Esophagus (tissue), 2 donors: ENCODE results near the gene CISH. TPM values are rescaled to one million over a fixed set of nuclear protein-coding genes. Genes with fewer than 3 reads are reported as not detected.

Experiments used
- H3K27ac ChIP-seq, 2 donors: one replicate each; pipeline ENCODE4 v1.5.1; 2013; ENCODE audit warnings: low read depth in 2 of 2, mild to moderate bottlenecking in 2 of 2, inconsistent platforms in 1 of 2, low read length in 1 of 2, moderate library complexity in 1 of 2
- H3K27me3 ChIP-seq, 2 donors: one replicate each; pipeline ENCODE4 v1.6.1; 2013; ENCODE audit warnings: low read length in 2 of 2, control low read depth in 1 of 2, mild to moderate bottlenecking in 1 of 2; ENCODE audit not compliant: insufficient read depth in 2 of 2, control insufficient read depth in 1 of 2
- H3K36me3 ChIP-seq, 2 donors: one replicate each; pipeline ENCODE4 v1.6.1; 2013; ENCODE audit warnings: low read length in 1 of 2; ENCODE audit not compliant: control insufficient read depth in 2 of 2, insufficient read depth in 2 of 2
- H3K4me1 ChIP-seq, 2 donors: one replicate each; pipeline ENCODE4 v1.6.1; 2013; ENCODE audit warnings: low read length in 1 of 2; ENCODE audit not compliant: control insufficient read depth in 2 of 2, insufficient read depth in 2 of 2
- H3K4me3 ChIP-seq, 2 donors: one replicate each; pipeline ENCODE4 v1.5.1; 2013; ENCODE audit warnings: low read length in 2 of 2, mild to moderate bottlenecking in 2 of 2, low read depth in 1 of 2, moderate library complexity in 1 of 2
- H3K9me3 ChIP-seq, 2 donors: one replicate each; pipeline ENCODE4 v1.6.1; 2013; ENCODE audit warnings: mild to moderate bottlenecking in 2 of 2, low read depth in 1 of 2, low read length in 1 of 2, moderate library complexity in 1 of 2; ENCODE audit not compliant: control insufficient read depth in 2 of 2, insufficient read depth in 1 of 2
- WGBS, 2 donors: extraction: QIAGEN DNeasy Blood & Tissue Kit; methylation state at CpG; one replicate each; pipeline ENCODE4 v1.1.7; 2013; 5-methylcytosine and 5-hydroxymethylcytosine counted together
- polyA plus RNA-seq, 2 donors: library from polyadenylated mRNA; stranded (reverse); fragments of 200-250 nt; gene quantifications; one replicate each; pipeline ENCODE4 v1.2.3, GENCODE V29; 2013
- donor health status: healthy with polysubstance abuse.
- donor health status: Bipolar disorder and iron deficiency.

The CISH gene
- polyA plus RNA-seq, 2 donors = 5.5 to 7.0 TPM

DNA sequence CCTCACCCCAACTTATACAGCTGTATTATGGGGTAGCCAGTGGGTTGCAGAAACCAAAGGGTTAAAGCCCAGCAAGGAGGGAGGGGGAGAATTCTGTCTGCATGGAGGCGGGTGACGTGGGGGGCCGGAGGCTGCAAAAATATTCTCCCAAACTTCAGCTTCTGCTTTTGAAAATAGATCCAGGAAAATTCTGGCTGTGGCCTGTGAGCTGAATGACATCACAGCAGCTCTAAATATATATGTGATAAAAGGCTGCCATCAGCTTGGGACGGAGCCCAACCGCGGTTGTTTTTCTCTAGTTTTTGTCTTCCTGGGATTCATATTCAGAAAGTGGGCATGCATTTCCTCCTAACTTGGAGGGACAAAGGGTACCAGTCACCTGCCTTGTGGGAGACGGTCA is 33.0 kb upstream of the CISH start:
- no peak overlapping the region for H3K27ac ChIP-seq
- H3K27me3 ChIP-seq = no peaks in the 10 kb centered on the region
- H3K4me1 ChIP-seq = peaks cover 0 to 3% of the 10 kb centered on the region in 2 donors
- no peak overlapping the region for H3K4me3 ChIP-seq
- WGBS, 2 donors = 68 to 70% methylated on average over 7 of the region's 7 CpGs
- peaks cover 21 to 35% of the 10 kb centered on the region in 2 donors for H3K36me3 ChIP-seq
- H3K9me3 ChIP-seq = no peaks in the 10 kb centered on the region

DNA sequence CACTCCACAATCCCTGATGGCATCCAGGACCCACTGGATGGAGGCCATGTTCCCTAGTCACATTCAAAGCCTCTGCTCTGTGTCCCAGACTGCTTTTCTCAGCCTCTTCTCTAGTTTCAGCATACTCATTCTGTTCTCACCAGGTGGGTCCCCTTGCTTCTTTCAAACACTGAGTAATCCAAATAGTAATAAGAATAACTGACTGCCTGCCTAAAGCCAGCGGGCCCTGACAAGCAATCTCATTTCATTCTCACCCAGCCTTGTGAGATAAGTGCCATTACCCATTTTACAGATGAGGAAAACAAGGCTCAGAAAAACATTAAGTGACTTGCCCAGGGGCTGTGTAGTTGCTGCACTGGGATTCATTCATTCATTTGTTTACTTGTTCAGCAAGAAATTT is 30.8 kb upstream of the CISH start:
- Histone ChIP-seq H3K27me3 (no peaks in the 10 kb centered on the region), H3K36me3 (peaks cover 11 to 33% of the 10 kb centered on the region in 2 donors), H3K4me3 (no peak overlapping the region), H3K4me1 (peaks cover 0 to 5% of the 10 kb centered on the region in 2 donors), H3K9me3 (no peaks in the 10 kb centered on the region), H3K27ac (no peak overlapping the region)
- WGBS, 2 donors = 86 to 93% methylated on average over 1 of the region's 1 CpG

GRCh38 chr3:50639055-50639494 is 27.5 kb upstream of the CISH start:
- Histone ChIP-seq H3K4me3 (no peak overlapping the region), H3K36me3 (peaks cover 9 to 21% of the 10 kb centered on the region in 2 donors), H3K9me3 (no peaks in the 10 kb centered on the region), H3K4me1 (peaks cover 5 to 11% of the 10 kb centered on the region in 2 donors), H3K27me3 (no peaks in the 10 kb centered on the region), H3K27ac (no peak overlapping the region)
- WGBS, 2 donors = 79 to 86% methylated on average over 6 of the region's 6 CpGs

DNA sequence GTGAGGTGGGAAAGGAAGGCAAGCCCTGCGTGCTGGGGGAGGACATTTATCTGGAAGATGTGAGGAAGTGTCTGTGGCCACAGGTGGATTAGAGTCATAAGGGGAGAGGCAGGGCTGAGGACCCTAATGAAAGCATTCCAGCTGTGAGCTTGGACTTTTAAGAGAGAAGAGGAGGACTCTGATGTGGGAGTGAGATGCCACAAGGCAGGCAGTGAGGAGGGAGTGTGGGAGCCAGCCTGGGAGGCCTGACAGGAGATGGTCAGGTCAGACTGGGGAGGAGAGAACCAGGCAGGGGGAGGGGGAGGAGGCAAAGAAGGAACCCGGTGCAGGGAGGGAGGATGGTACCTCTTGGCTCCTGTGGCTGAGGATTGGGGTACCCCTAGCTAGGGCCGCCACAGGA is 26.4 kb upstream of the CISH start:
- no peak overlapping the region for H3K4me3 ChIP-seq
- no peaks in the 10 kb centered on the region for H3K9me3 ChIP-seq
- peaks cover 9 to 16% of the 10 kb centered on the region in 2 donors for H3K36me3 ChIP-seq
- no peaks in the 10 kb centered on the region for H3K27me3 ChIP-seq
- H3K4me1 ChIP-seq = peaks cover 8 to 11% of the 10 kb centered on the region in 2 donors
- H3K27ac ChIP-seq = no peak overlapping the region
- WGBS, 2 donors = 69 to 70% methylated on average over 3 of the region's 3 CpGs

DNA sequence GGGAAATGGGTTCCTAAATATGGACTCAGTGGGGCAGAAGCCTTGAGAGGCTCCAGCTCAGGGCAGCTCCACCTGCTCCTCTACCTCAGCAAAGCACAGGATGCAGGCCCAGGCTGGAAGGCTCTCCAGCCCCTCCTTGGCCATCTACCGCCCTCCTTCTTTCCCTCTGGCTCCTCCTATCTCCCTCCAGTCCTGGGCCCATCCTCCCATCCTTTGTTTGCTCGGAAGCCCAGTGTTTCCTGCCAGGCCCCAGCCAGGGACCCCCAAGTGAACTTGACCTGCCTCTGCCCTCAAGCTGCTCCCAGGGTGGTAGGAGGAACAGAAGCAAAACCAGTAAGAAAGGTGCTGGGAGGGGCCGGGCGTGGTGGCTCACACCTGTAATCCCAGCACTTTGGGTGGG is 25.4 kb upstream of the CISH start:
- H3K9me3 ChIP-seq = no peaks in the 10 kb centered on the region
- H3K36me3 ChIP-seq = peaks cover 9 to 16% of the 10 kb centered on the region in 2 donors
- H3K4me3 ChIP-seq = no peak overlapping the region
- WGBS, 2 donors = 81 to 89% methylated on average over 4 of the region's 4 CpGs
- H3K27me3 ChIP-seq = no peaks in the 10 kb centered on the region
- peaks cover 8 to 11% of the 10 kb centered on the region in 2 donors for H3K4me1 ChIP-seq
- no peak overlapping the region for H3K27ac ChIP-seq

- Histone ChIP-seq H3K4me1 (peaks cover 11 to 19% of the 10 kb centered on the region in 2 donors), H3K9me3 (no peaks in the 10 kb centered on the region), H3K27me3 (no peaks in the 10 kb centered on the region), H3K27ac (no peak overlapping the region), H3K4me3 (no peak overlapping the region), H3K36me3 (peaks cover 2 to 8% of the 10 kb centered on the region in 2 donors)
Observed at GRCh38 chr3:50635066-50635465, 23.5 kb upstream of the CISH start.

- Histone ChIP-seq H3K36me3 (peaks cover 2 to 3% of the 10 kb centered on the region in 2 donors), H3K27me3 (no peaks in the 10 kb centered on the region), H3K4me1 (peaks cover 11 to 26% of the 10 kb centered on the region in 2 donors), H3K27ac (peak overlapping the region in 1 of 2 donors; percentile 15), H3K9me3 (no peaks in the 10 kb centered on the region), H3K4me3 (no peak overlapping the region)
- 68 to 72% methylated on average over 5 of the region's 5 CpGs for WGBS, 2 donors
Observed at GRCh38 chr3:50633230-50633790, 21.7 kb upstream of the CISH start.

GRCh38 chr3:50632450-50632849 is 20.9 kb upstream of the CISH start:
- Histone ChIP-seq H3K4me3 (no peak overlapping the region), H3K9me3 (no peaks in the 10 kb centered on the region), H3K4me1 (peaks cover 9 to 33% of the 10 kb centered on the region in 2 donors), H3K36me3 (peaks cover 2 to 3% of the 10 kb centered on the region in 2 donors), H3K27me3 (no peaks in the 10 kb centered on the region), H3K27ac (no peak overlapping the region)
- WGBS, 2 donors = 62 to 66% methylated on average over 5 of the region's 5 CpGs

- Histone ChIP-seq H3K4me3 (no peak overlapping the region), H3K27me3 (no peaks in the 10 kb centered on the region), H3K27ac (peak overlapping the region in 1 of 2 donors; percentile 73), H3K36me3 (peaks cover 2 to 3% of the 10 kb centered on the region in 2 donors), H3K9me3 (no peaks in the 10 kb centered on the region), H3K4me1 (peaks cover 7 to 41% of the 10 kb centered on the region in 2 donors)
- 71 to 77% methylated on average over 7 of the region's 7 CpGs for WGBS, 2 donors
Observed at GRCh38 chr3:50630877-50631276, 19.3 kb upstream of the CISH start.

DNA sequence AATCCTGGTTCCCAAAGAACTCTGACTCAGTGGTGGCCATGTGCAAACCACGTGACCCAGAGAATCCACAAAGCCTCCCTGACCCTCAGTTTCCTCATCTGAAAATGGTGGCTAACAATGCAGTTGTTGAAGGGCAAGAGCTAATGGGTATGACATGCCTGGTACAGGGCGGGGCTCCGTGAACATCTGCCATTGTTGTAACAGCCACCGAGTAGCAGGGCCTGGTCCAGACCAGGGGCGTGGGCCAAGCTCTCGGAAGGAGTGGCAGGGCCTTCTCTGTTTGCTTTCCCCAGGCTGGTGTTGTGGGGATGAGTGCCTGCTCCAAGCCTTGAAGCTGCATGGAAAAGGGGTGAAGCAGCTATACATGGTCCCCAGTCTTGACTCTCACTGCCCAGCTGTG is 18.8 kb upstream of the CISH start:
- no peaks in the 10 kb centered on the region for H3K9me3 ChIP-seq
- H3K4me1 ChIP-seq = peaks cover 9 to 45% of the 10 kb centered on the region in 2 donors

More for the DNA sequence above, 18.8 kb upstream of the CISH start:
- H3K4me3 ChIP-seq = no peak overlapping the region
- H3K36me3 ChIP-seq = peaks cover 2 to 3% of the 10 kb centered on the region in 2 donors
- H3K27ac ChIP-seq = peak overlapping the region in 1 of 2 donors; percentile 73
- H3K27me3 ChIP-seq = no peaks in the 10 kb centered on the region
- WGBS, 2 donors = 69 to 78% methylated on average over 6 of the region's 6 CpGs
